NT2/D1 (cell line): ENCODE results near the gene VMP1.

Experiments
- YY1 ChIP-seq: IDR thresholded peaks from 2 replicates; pipeline ENCODE4 v1.6.1; 2011; ENCODE audit not compliant: insufficient read length, insufficient read depth
- ZNF274 ChIP-seq: IDR thresholded peaks from 2 replicates; pipeline ENCODE4 v1.6.1; 2011; ENCODE audit warnings: mild to moderate bottlenecking, low read depth, low read length

- TF ChIP-seq YY1, result no peak
- no peak for TF ChIP-seq ZNF274
Measured at GRCh38 chr17:59796138-59796537, 88.7 kb downstream of the VMP1 start.
